Ovary (tissue), 1 donor: ENCODE results near the gene USH2A.

Experiments
- EP300 ChIP-seq: sonication (generic); formaldehyde crosslinking; IDR thresholded peaks from one replicate; pipeline ENCODE4 v1.6.1; 2017; ENCODE audit warnings: antibody characterized with exemption
- POLR2A ChIP-seq: fragments of 450-650 bp; IDR thresholded peaks from one replicate; pipeline ENCODE4 v1.6.1; 2017; ENCODE audit warnings: antibody characterized with exemption, mild to moderate bottlenecking, moderate library complexity

- TF ChIP-seq EP300, result no peak
- no peak for TF ChIP-seq POLR2A
Observed at GRCh38 chr1:216430744-216431143, 7.5 kb upstream of the USH2A start.
